HCT116 (cell line): ENCODE results near the gene HMCES. TPM values are rescaled to one million over a fixed set of nuclear protein-coding genes. Genes with fewer than 3 reads are reported as not detected.

ENCODE experiments used
- ATAC-seq: fragments of 200-7000 bp; cut with Tn5 transposase; 2 replicates; pipeline ENCODE4 v1.9.1; 2020; ENCODE audit warnings: mild to moderate bottlenecking, moderate library complexity
- BruUV-seq: library from RNA; stranded (reverse); fragments of 400-500 nt; replicated peaks from 2 replicates; lab custom pipeline; 2021; lab: Mats Ljungman, UMichigan
- CTCF ChIA-PET: fragments of 300-600 bp; sonication (Branson Sonifier 250); formaldehyde crosslinking; loops from one replicate; lab custom pipeline; 2021; ENCODE audit warnings: antibody characterized with exemption; lab: Charles Lee
- POLR2A ChIA-PET: fragments of 300-600, 350-600 bp; sonication (Branson Sonifier 250); formaldehyde crosslinking; loops from one replicate; lab custom pipeline; 2021; ENCODE audit warnings: antibody characterized with exemption; lab: Charles Lee
- RAD21 ChIA-PET, 2 experiments: fragments of 300-600 bp; sonication (Branson Sonifier 250); formaldehyde crosslinking; loops; one replicate each; lab custom pipeline; 2023; ENCODE audit warnings: low total read pairs in 2 of 2; ENCODE audit not compliant: uncharacterized antibody in 2 of 2, unreplicated experiment in 2 of 2, low non-redundant PET in 1 of 2; lab: Charles Lee
- DNase-seq: peaks from one replicate; pipeline ENCODE4 v3.0.0-alpha.2; 2010; ENCODE audit warnings: low read depth, low spot score
- H2AFZ ChIP-seq: fragments of 200-600 bp; shearing (Covaris generic), sonication (generic); 2 replicates; pipeline ENCODE4 v1.6.1; 2017; ENCODE audit warnings: low read depth, mixed run types, mixed read lengths, antibody characterized with exemption, low read length; ENCODE audit not compliant: poor library complexity, severe bottlenecking
- H3K27ac ChIP-seq: 2 replicates; pipeline ENCODE4 v1.5.1; 2012; ENCODE audit warnings: low read depth, low read length
- H3K27me3 ChIP-seq: fragments of 200-600 bp; sonication (generic); 2 replicates; pipeline ENCODE4 v1.6.1; 2016; ENCODE audit warnings: mixed run types, low read length, mixed read lengths; ENCODE audit not compliant: insufficient read depth
- H3K36me3 ChIP-seq, 2 experiments: fragments of 200-500 bp in 1 of 2; fragments of 200-600 bp in 1 of 2; sonication (Bioruptor generic) in 1 of 2; sonication (generic) in 1 of 2; 2 replicates each; pipeline versions ENCODE4 v1.5.1 to v1.6.1; 2014 to 2016; ENCODE audit warnings: low read length in 2 of 2, inconsistent platforms in 1 of 2, mixed read lengths in 1 of 2, mixed run types in 1 of 2; ENCODE audit not compliant: insufficient read depth in 2 of 2, control insufficient read depth in 1 of 2
- H3K4me1 ChIP-seq, 2 experiments: fragments of 200-600 bp in 1 of 2; sonication (generic) in 1 of 2; 2 replicates each; pipeline versions ENCODE4 v1.5.1 to v1.6.1; 2012 to 2017; ENCODE audit warnings: low read length in 2 of 2, inconsistent platforms in 1 of 2, mild to moderate bottlenecking in 1 of 2, mixed read lengths in 1 of 2, mixed run types in 1 of 2, moderate library complexity in 1 of 2; ENCODE audit not compliant: insufficient read depth in 2 of 2, control insufficient read depth in 1 of 2
- H3K4me2 ChIP-seq: fragments of 200-600 bp; sonication (generic); 2 replicates; pipeline ENCODE4 v1.6.1; 2017; ENCODE audit warnings: mixed run types, low read length, mixed read lengths
- H3K4me3 ChIP-seq, 2 experiments: fragments of 200-600 bp in 1 of 2; sonication (generic) in 1 of 2; replicated peaks in 1 of 2; 2 replicates each; pipeline ENCODE4 v1.5.1; 2011 to 2016; ENCODE audit warnings: low read length in 2 of 2, control low read depth in 1 of 2, low read depth in 1 of 2, mild to moderate bottlenecking in 1 of 2, mixed read lengths in 1 of 2, mixed run types in 1 of 2
- H3K79me2 ChIP-seq: fragments of 200-600 bp; sonication (generic); 2 replicates; pipeline ENCODE4 v1.6.1; 2017; ENCODE audit warnings: mild to moderate bottlenecking, mixed run types, low read length, moderate library complexity, mixed read lengths; ENCODE audit not compliant: insufficient read depth
- H3K9ac ChIP-seq: fragments of 200-600 bp; sonication (generic); 2 replicates; pipeline ENCODE4 v1.6.1; 2016; ENCODE audit warnings: low read length, mixed read lengths
- H3K9me2 ChIP-seq: fragments of 200-600 bp; sonication (generic), shearing (Covaris generic); 2 replicates; pipeline ENCODE4 v1.6.1; 2017; ENCODE audit warnings: mixed run types, mild to moderate bottlenecking, moderate library complexity; ENCODE audit not compliant: insufficient read depth
- H3K9me3 ChIP-seq, 2 experiments: fragments of 200-500 bp in 1 of 2; fragments of 200-600 bp in 1 of 2; sonication (Bioruptor generic) in 1 of 2; sonication (generic) in 1 of 2; 2 replicates each; pipeline ENCODE4 v1.6.1; 2014 to 2017; ENCODE audit warnings: low read length in 2 of 2, mixed read lengths in 2 of 2, inconsistent platforms in 1 of 2, low read depth in 1 of 2, mild to moderate bottlenecking in 1 of 2, mixed run types in 1 of 2, moderate library complexity in 1 of 2; ENCODE audit not compliant: control insufficient read depth in 1 of 2, insufficient read depth in 1 of 2
- H4K20me1 ChIP-seq: fragments of 200-600 bp; sonication (generic), shearing (Covaris generic); 2 replicates; pipeline ENCODE4 v1.6.1; 2017; ENCODE audit warnings: mixed run types, mild to moderate bottlenecking, moderate library complexity; ENCODE audit not compliant: insufficient read depth
- POLR2AphosphoS5 ChIP-seq: IDR thresholded peaks from 2 replicates; pipeline ENCODE4 v1.6.1; 2011; ENCODE audit warnings: mild to moderate bottlenecking, low read depth, low read length, moderate library complexity
- TCF7L2 ChIP-seq: IDR thresholded peaks from 2 replicates; pipeline ENCODE4 v1.7.0; 2011; ENCODE audit warnings: borderline replicate concordance, inconsistent platforms; ENCODE audit not compliant: insufficient read depth, insufficient read length; ENCODE audit errors: extremely low read depth
- ZNF274 ChIP-seq: fragments of 200-500 bp; sonication (Bioruptor generic); IDR thresholded peaks from 2 replicates; pipeline ENCODE4 v1.6.1; 2014; ENCODE audit warnings: mild to moderate bottlenecking, low read depth, low read length, inconsistent platforms
- intact Hi-C: fragments of 100-400 bp; cut with micrococcal nuclease; formaldehyde crosslinking; loops from 2 replicates; pipeline ENCODE4 v1.10.0; 2022
- total RNA-seq: library from RNA; stranded (reverse); gene quantifications from one replicate; pipeline ENCODE4 v1.2.1, GENCODE V29; 2021; ENCODE audit not compliant: unreplicated experiment

HMCES gene
- total RNA-seq, 1 experiment from 2014 or later, result 78.9 TPM

DNA sequence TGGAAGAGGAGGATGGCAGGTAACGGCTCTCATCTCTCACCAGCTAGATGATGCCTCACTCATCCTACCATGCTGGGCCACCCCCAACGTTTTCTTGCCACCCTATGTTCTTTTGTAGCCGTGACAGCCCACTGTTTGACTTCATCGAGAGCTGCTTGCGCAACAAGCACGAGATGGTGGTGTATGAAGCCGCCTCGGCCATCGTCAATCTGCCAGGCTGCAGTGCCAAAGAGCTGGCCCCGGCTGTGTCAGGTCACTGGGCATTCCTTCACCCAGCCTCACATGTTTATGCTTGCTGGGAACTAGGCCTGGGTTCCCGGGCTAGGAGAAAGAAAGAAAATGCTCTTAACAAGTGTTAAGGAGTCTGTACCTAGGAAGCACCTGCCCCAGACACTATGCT lies 21.1 kb upstream of the HMCES start:
- ChIA-PET CTCF (no interaction called here), RAD21 (no interaction called here), POLR2A (no interaction called here)
- Histone ChIP-seq H3K79me2 (no peaks in the 10 kb centered on the region), H3K4me1 (no peaks in the 10 kb centered on the region), H2AFZ (no peak overlapping the region), H3K4me3 (no peak overlapping the region), H3K9me2 (no peaks in the 10 kb centered on the region), H3K27me3 (no peaks in the 10 kb centered on the region), H4K20me1 (no peaks in the 10 kb centered on the region), H3K4me2 (no peak overlapping the region), H3K36me3 (peaks cover 52 to 60% of the 10 kb centered on the region in 2 experiments), H3K9me3 (no peaks in the 10 kb centered on the region), H3K9ac (no peak overlapping the region), H3K27ac (no peak overlapping the region)
- TF ChIP-seq ZNF274 (no peak), TCF7L2 (no peak)
- BruUV-seq, result no TSS peak
- intact Hi-C loops, result no loop called here
- DNase-seq, result no peak
- ATAC-seq, result no peak

DNA sequence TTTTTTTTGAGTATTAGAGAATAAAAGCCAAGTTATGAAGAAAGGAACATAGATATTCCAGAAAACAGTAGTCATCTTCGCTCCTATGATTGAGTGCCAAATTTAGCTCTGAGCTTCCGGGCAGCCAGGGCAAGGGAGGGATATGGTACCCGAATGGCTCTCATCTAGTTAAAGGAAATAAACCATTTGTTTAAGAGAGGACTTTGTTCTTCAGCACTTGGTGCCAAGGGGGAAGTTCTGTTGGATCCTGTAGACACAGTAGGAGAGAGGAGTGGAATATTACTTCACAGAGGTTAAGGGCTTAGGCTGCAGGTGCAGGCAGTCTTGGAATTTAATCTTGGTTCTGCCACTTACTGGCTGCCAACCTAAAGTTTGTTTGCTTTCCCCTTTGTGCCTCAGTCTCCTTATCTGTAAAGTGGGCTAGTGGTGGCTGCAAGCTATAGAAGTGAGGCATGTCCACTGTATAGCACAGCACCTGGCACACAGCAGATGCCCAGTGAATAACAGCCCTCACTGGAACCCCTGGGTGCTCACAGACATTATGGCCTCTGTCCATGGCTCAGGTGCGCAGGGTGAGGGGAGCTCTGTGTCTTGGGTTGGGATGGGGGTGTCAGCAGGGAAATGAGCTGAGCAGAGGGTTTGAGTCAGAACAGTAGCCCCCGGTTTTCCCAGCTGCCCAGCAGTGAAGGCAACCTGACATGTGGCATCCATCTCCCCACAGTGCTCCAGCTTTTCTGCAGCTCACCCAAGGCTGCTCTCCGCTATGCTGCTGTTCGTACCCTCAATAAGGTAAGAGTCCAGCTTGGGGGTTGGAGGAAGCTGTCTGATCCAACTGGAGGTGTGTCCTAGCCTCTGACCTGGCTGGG lies 18.8 kb upstream of the HMCES start:
- TF ChIP-seq POLR2AphosphoS5, result no peak
- H3K4me3 ChIP-seq, result no peak overlapping the region
- TSS peak; percentile 12 for BruUV-seq
- ChIA-PET POLR2A (interaction anchor here (1.7 kb wide), 1 partner anchor 11 kb away, joined by 6 read pairs; the partner anchor contains the start of gene COPG1), RAD21 (no interaction called here), CTCF (no interaction called here)
- no peak for DNase-seq
- no peaks in the 10 kb centered on the region for H4K20me1 ChIP-seq
- intact Hi-C loops, result no loop called here
- no peak overlapping the region for H3K9ac ChIP-seq
- H3K4me1 ChIP-seq, result no peaks in the 10 kb centered on the region
- ATAC-seq, result no peak
- H3K79me2 ChIP-seq, result no peaks in the 10 kb centered on the region
- H3K27ac ChIP-seq, result no peak overlapping the region
- no peaks in the 10 kb centered on the region for H3K9me3 ChIP-seq
- H3K9me2 ChIP-seq, result no peaks in the 10 kb centered on the region
- H3K27me3 ChIP-seq, result no peaks in the 10 kb centered on the region
- H3K4me2 ChIP-seq, result no peak overlapping the region
- peaks cover 35 to 60% of the 10 kb centered on the region in 2 experiments for H3K36me3 ChIP-seq
- H2AFZ ChIP-seq, result no peak overlapping the region
